Raji (cell line): Measurements from ENCODE around the gene TRIO.

Source experiments
- POLR2A ChIP-seq: IDR thresholded peaks from 2 replicates; pipeline ENCODE4 v1.6.1; 2011; ENCODE audit warnings: low read depth, low read length, control low read depth; ENCODE audit not compliant: insufficient read depth

Gene TRIO

DNA sequence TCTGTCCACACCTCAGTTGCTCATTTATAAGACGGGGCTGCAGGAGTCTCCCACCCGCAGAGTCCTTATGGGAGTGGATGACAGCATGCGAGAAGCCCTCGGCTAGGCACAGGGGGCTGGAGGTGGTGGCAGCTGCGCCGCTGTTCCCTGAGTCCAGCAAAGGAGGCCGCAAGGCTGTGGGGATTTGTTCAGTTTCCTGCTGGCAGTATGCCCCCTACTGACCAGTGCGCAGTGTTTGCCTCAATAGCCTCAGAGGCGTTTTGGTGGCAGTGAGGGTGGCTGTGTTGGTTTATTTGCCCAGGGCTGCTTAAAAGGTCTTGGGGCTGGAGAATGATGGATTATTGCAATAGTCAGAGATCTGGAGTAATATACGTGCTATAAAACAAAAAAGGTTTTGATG lies 262.1 kb downstream of the TRIO start:
- no peak for TF ChIP-seq POLR2A

DNA sequence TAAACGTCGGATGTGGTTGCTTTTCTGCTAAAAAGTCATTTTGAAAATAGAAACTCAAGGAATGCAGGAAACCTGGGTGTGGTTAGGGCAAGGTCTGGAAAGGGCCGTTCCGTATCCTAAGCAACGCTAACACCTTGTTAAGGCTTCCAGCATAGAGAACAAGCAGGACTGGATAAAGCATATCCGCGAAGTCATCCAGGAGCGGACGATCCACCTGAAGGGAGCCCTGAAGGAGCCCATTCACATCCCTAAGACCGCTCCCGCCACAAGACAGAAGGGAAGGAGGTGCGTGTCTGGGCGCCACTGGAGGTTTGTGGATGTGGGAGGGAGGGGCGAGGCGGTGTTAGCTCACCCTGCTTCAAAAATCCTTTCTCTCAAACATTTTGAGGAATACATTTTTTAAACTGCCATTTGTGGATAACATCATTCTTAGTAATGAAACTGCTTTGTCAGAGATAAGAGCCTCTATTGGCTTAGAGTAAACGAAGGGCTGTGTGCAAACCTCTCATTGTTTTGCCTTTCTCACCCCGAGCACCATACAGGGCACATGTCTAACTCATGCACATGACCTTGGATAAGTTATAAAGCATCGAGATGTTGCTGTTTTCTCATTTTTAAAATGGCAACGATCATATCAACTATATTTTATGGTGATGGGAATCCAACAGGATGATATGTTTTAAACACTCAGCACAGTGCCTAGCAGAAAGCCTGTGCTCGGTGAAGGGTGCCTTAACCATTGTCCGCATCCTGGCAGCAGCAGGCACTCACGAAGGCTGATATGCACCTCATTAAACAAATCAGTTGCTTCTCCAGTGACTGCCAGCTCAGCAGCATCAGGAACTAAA lies 262.8 kb downstream of the TRIO start:
- TF ChIP-seq POLR2A = no peak

DNA sequence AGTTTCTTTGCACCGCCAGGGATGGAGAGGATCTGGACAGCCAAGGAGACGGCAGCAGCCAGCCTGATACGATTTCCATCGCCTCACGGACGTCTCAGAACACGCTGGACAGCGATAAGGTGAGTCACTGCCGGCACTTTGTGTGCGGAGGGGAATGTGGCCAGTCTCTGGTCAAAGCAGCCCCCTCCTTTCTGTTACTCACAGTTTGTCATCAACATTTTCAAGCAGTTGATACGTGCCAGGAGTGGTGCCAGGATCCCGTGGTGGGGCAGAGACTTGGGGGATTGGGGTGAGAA lies 263.4 kb downstream of the TRIO start:
- TF ChIP-seq POLR2A = no peak

DNA sequence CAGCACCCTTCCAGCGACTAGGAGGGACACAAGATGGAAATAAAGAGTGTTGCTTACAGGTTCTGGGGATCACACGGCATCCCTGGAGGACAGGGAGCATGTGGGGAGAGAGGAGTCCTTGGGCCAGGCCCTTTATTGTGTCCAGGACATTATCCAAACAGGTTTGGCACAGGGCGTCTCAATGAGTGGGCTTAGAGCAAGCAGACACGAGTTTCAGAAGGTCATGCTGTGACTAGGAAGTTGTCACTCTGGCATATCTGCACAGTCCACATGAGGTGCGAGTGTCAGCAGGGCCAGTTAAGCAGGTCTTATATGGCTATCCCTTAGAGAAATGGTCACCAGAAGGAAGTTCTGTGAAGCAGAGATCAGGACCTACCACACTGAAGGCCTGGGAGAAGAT lies 263.9 kb downstream of the TRIO start:
- TF ChIP-seq POLR2A = no peak

DNA sequence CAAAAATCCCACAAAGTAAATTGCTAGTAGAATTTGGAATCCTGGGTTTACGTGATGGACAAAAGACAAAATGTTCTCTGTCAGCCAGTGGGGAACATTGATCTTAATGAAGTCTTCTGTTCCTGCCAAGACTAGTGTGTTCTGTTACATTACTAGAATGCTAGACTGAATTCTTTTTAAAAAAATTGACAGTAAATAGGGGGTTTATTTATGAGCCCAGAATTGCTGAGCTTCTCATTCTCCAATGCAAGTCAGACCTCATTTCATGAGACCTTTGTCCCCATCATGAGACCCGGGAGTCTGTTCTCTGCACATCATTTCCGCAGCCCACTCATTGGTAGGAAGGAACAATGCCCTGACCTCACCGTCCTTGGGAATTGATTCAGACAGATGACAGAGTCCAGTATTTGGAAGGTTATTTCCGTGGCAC lies 264.6 kb downstream of the TRIO start:
- no peak for TF ChIP-seq POLR2A

DNA sequence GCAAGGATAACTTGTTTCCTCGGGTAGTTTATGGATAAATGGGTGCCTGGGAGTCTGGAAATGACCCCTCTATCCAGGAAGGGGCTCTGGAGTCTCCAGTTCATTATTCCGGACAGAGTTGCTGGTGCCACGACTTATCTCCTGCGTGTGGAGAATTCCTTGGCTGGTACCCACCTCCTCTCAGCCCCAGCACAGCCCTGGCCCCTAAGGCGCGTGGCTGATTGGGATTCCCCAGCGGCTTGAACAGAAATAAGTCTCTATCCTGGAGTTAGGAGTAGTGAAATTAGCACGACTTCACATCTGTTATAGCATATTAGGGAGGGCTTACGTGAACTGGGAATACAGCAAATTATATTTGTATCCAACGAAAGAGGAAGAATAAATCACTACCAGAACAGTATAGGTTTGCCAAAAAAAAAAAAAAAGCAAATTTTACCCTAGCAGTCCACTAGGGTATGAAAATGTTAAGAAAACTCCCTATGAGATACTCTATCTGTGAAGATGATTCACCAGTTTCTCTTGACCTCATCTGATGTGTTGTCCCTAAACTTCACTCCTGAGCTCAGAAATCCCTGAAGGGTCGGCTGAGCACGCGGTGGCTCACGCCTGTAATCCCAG lies 265.9 kb downstream of the TRIO start:
- TF ChIP-seq POLR2A = no peak

DNA sequence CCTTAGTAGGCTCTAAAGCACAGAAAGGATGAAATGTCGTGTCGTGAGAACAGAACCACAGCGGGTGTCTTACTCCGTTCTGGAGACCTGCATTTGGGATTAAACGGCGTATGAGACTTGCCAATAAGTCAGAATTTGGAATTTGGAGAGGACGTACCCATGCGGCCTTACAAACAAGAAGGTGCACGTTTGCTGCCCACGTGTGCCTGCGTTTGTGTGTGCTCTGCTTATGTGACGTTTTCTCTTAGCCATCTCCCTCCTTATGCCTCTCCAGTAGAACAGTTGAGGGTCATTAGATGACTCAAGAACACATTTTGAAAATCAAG lies 266.9 kb downstream of the TRIO start:
- TF ChIP-seq POLR2A = no peak

DNA sequence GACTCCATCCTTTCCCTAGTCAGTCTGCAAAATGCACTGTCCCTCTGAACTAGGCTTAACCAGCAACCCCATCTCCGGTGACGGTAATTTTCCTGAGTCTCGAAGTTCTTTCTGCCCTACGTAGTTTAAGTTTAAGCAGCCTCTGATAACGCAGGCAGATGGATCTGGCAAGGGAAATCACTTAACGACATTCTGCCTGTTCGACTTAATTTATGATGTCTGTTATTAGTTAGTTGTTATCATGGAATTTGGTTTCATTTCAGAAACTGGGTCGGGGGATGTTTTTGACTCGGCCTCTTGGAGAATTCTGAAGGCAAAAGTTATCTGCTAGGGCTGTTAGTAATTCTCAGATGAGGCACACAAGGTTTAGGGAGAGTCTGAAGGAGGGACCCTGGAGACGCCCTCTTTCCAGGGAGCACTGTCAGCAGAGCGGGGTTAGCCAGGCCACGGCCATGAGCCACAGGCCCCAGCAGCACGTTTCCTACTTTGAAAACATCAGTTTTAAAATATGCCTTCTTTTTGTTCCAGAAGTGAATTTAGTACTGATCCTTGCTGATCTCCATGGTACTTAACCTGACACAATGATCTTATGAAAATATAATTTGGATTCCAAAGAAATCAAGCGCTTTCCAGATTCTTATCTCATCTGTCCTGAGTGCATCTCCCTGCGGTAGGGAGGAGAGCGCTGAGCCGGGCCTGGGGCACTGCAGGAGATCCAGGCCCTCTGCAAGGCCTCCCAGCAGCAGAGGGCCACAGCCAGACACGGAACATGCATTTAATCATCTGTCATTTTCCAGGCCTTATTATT lies 267.5 kb downstream of the TRIO start:
- no peak for TF ChIP-seq POLR2A

DNA sequence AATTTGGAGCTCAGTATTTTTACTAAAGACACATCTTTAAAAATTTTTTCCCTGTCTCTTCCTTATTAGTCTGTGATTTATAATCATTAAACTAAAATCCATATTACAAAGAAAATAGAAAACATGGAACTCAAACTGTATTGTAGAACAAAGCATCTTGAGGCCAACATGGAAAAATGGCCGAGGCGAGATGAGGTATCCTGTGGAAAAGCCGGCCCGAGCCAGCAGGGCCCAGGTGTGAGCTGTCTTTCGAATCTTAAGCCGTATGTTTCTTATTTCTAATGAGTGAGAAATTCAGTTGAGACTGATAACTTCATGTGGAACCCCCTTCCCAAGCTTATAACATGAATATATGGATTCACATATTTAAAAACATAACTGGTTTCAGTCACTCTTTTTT lies 268.1 kb downstream of the TRIO start:
- TF ChIP-seq POLR2A = no peak

DNA sequence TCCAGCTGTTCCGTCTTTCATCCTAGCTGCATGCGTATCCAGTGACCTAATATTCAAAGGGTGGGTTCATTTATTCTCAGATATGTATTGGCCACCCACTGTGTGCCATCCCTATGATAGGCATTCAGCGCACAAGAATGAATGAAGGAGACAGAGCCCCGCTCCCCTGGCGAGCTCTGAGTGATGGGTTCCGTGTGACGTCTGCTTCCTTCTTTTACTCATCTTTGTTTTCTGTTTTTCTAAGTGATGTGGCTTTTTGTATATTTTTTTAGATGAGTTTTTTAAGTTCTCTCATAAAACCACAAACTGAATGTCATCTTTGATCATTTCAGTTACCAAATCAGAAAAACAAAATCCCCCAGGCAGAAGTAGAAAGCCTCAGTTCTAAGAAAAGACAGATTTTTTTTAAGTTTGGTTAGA lies 270.2 kb downstream of the TRIO start:
- TF ChIP-seq POLR2A = no peak

DNA sequence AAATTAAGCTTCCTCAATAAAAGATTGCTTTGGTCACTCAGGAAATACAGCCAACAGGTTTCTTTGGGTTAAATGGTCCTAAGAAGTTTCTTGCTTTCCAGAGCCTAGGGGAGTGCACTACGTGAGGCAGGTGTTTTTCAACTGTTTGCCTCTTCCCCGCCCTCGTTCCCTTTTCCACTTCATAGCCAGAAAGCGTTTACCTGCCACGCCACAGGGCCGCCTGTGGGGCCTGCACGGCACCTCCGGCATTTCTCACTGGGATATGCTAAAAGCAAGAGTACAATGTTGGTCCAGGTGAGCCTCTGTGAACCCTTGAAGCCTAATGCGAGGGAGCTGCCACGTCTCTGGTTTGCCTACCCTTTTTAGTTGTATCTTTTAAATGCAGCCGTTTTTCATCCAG lies 270.9 kb downstream of the TRIO start:
- TF ChIP-seq POLR2A = no peak

DNA sequence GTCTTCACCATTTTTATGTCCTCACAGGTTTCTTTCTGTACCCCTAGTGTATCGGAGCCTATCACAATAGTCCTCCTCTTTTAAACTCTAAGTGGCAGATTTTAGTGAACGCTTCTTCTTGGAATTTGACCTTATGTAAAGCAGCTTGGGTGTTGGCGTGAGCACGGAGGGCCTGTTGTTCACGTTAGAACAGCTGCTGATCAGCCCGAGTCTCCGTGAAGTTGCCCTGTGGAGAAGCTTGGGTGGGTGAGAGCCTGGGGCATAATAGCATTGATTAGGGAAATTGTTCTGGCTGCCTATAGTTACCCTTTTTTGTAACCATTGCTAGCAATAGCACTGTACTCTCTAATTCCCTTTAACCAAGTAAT lies 271.5 kb downstream of the TRIO start:
- no peak for TF ChIP-seq POLR2A

DNA sequence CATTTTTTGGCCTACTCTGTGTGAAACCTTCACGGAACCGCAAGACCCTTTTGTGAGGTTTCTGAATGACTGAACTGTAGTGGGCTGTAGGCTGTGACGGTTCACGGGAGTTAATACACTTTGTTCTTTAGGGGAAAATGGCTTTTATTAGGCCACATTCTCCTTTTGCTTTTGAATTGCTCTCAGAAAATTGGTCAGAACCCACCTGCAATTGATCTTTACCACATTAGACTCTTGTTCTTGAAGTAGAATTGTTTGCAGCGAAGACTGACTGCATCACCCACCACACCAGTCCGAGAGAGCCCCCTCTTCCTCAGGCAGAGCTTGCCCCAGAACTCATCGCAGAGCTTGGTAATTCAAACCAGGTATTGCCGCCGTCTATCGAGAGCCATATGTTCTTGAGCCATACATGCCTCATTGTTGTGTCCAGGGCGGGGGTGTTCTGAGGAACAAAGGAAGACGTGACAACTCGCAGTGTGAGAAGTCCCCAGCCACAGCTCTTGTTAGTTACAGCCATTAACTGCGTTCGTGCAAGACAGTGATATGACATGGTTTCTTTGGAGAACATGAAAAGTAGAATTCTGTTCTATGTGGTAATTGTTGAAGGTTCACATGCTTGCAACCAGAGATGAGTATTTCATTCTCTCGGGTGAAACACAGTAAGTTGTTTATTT lies 272.0 kb downstream of the TRIO start:
- no peak for TF ChIP-seq POLR2A

DNA sequence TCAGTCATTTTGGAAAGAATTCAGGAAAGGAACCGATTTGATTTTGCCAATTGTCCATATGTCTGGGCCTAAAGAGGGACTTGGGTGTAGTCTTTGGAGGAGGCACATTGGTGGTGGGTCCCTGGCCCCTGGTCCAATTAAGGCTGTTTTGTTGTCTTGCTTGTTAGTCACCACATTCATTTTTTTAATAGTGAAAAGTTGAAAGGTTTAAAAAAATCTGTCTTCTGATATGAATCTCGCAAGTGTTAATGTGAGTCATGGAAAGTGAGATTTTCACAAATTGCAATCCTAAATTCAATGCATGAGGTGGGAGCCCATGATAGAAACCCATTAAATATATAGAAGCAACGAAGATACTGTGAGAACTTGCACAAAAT lies 272.5 kb downstream of the TRIO start:
- no peak for TF ChIP-seq POLR2A

DNA sequence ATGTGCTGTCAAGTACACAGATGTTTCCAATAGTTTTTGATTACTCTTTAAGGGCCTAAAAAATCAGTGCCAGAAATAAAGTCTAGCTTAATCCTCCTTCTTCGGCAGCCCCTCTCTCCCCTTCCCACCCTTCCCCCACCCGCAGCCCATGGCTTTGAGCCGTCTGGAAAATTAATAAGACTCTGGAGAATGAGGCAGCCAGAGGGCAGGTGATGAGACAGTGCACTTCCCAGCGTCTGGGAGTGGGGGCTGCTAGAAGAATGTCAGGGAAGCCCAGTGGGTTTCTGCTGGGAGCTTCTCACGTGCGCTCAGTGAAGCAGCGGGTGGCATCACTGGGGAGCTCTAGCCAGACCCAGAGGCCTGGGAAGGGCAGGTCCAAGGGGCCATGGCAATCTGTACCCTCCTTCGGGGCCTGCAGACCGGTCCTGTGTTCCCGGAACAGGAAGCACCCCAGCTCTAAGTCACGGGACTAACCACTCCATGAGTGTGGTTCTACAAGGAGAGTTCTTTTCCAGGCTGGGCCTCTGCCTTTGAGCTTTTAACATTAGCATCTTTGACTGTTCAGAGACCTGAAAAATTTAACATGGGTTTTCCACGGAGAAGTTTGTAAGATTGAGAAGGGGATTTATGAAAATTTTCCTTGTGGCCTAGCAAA lies 273.6 kb downstream of the TRIO start:
- TF ChIP-seq POLR2A = no peak
